GM21423 (cell line): Measurements from ENCODE around the gene DLG4.
"Not testable (repeated sequence)": the region's sequence is repeated elsewhere in the genome, so short reads cannot be mapped to it uniquely, and the experiment has no call there.

Experiments used
- ATAC-seq: cut with Tn5 transposase; IDR thresholded peaks from one replicate; pipeline ENCODE4 v1.9.1; 2021; ENCODE audit warnings: mild to moderate bottlenecking, moderate library complexity; ENCODE audit not compliant: unreplicated experiment

The DLG4 gene

DNA sequence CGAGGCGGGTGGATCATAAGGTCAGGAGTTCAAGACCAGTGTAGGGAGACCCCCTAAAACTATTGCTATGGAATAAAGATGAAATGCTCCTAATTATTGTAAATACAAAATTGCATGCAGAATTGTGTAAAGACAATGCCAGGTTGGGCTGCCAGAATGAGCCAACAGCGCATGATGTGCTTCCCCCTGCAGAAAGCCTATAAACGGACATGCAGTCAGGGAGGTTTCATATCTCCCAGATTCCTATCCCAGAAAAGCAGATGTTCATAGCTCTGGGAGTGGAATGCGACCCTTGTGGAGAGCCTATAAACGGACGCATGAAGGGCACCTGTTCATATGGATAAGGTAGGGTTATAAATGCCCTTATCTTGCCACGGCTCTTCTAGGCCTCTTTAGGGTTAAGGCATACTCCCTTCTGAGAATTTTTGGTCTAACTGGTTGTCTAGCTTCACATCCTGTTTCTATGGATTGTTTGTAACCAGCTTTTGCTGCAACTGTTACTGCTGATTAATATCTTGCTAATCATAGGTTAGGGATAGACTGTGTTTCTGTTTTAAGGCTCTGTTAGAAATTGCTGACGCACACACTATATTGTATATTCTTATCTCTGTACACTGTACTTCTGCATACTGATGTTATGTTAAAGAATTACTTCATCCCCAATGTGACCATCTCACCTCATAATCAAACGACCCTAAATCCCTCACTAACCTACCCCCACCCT is 50.6 kb downstream of the DLG4 start:
- ATAC-seq, result not testable (repeated sequence)

DNA sequence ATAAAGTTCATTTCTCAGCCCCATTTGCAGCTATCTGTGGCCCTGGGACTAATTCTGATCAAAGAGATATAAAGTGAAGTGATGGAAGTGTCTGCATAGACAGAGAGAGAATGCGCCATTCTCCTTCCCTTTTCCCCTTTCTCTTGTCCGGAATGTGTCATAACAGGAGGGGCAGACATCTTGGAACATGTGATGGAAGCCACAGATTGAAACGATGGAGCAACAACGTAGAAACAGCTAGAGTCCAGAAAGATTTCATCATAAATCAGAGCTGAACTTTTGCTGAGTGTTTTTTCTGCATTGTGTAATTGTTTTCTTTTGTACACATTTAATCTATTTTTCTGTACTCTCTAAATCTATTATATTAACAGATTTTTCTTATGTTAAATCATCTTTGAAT is 51.8 kb downstream of the DLG4 start:
- ATAC-seq, result no peak

DNA sequence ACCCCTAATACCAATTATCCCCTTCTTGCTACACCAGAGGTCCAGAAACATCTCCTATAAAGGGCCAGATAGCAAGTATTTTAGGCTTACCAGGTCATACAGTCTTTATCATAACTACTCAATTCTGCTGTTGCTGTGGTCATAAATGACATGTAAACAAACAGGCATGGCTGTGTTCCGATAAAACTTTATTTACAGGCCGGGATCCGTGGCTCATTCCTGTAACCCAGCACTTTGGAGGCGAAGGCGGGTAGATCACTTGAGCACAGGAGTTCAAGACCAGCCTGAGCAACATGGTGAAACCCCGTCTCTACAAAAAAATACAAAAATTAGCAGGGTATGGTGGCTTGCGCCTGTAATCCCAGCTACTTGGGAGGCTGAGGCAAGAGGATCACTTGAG is 52.8 kb downstream of the DLG4 start:
- no peak for ATAC-seq

DNA sequence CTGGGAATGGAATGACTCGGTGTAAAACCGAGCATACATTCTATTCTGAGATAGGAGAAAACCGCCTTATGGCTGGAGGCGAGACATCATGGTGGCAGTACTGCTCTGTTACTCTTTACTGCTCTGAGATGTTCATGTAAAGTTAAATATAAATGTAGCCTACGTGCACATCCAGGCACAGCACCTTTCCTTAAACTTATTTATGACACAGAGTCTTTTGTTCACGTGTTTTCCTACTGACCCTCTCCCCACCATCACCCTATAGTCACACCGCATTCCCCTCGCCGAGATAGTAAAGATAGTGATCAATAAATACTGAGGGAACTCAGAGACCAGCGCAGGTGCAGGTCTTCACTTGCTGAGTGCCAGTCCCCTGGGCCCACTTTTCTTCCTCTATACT is 60.1 kb downstream of the DLG4 start:
- ATAC-seq, result not testable (repeated sequence)

DNA sequence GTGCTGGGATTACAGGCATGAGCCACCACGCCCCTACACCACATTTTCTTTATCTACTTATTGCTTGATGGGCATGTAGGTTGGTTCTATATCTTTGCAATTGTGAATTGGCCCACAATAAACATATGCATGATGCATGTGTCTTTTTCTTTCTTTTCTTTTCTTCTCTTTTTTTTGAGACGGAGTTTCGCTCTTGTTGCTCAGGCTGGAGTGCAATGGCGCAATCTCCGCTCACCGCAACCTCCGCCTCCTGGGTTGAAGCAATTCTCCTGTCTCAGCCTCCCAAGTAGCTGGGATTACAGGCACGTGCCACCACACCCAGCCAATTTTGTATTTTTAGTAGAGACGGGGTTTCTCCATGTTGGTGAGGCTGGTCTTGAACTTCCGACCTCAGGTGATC is 61.2 kb downstream of the DLG4 start:
- ATAC-seq, result not testable (repeated sequence)

DNA sequence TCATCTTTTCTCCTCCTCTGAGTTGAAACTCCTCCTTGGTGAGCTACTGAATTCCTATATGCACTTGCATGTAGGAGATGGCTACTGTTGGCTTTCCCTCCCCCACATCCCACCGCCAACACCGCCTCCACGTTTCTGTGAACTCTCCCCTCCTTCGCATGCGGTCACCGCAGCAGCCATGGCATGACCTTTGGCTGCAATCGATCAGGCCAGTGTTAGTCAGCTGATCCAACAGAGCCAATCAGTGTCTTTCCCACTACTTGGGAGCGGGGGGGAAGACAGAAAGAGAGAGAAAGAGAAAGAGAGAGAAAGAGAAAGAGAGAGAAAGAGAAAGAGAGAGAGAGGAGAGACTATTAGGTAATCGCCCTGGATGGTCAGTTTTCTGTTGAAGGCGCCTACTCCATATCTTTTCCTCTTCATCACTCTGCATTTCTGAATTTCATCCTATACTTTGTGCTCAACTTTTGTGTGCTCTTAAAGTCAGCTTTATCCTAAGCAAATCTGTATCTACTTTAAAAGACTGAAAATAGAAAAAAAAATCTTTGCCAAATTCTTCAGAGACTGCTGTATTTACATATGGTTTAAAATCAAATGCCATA is 63.2 kb downstream of the DLG4 start:
- ATAC-seq, result no peak

DNA sequence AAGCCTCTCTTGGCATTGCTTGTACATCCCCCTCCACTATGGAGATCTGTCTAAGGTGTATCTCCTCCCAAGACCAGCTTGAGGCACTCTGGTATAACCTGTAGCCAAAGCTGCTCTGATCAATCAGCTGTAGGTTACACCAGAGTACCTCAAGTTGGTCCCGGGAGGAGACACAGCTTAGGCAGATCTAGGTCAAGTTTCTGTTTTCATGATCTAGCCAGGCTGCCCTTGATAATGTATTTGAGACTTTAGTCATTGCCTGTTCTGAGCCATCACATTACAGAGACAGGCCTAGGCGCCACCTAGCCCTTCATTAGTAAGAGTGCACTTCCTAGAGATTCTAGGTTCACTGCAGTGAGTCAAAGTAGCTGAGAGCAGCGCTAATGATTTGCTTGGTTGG is 71.9 kb downstream of the DLG4 start:
- ATAC-seq, result no peak

DNA sequence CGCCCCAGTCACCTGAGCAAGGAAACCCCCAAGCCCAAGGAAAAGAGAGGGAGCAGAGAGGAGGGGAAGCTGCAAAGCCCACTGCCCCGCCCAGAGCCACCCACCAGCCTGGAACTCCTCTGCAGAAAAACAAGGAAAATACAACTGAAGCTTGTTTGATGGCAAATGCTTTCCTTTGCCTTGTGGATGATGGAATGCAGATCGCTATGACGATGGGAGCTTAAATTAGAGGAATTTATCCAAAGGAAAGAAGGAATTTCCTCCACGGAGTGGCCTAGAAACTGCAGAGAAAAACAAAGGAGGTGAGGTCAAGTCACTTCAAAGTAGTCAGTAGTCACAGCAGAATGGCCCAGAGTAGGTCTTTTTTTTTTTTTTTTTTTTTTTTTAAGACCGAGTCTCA is 73.5 kb downstream of the DLG4 start:
- no peak for ATAC-seq

DNA sequence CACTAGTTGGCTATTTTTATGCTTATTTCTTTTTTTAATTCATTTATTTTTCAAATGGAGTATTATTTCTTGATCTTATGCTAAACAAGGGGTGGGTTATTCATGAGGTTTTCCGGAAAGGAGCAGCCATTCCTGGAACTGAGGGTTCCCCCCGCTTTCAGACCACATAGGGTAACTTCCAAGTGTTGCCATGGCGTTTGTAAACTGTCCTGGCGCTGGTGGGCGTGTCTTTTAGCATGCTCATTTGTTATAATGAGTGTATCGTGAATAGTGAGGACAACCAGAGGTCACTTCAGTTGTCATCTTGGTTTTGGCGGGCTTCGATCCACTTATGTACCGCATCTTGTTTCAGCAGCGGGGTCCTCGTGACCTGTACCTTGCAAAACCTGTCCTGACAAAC is 75.4 kb downstream of the DLG4 start:
- ATAC-seq, result no peak

DNA sequence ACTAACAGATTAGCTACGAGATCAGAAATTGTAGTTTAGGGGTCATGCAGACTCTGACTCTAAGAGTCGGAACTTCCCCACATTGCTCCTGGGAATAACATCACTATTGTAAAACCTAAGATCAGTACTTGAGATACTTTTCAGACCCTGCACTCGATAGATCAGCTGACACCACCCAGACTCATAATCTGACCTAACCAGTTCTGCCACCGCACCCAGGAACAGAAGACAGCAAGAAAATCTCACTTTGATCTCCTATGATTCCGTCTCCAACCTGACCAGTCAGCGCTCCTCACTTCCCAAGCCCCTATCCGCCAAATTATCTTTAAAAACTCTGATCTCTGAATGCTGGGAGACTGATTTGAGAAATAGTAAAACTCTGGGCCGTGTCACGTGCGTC is 77.8 kb downstream of the DLG4 start:
- no peak for ATAC-seq

DNA sequence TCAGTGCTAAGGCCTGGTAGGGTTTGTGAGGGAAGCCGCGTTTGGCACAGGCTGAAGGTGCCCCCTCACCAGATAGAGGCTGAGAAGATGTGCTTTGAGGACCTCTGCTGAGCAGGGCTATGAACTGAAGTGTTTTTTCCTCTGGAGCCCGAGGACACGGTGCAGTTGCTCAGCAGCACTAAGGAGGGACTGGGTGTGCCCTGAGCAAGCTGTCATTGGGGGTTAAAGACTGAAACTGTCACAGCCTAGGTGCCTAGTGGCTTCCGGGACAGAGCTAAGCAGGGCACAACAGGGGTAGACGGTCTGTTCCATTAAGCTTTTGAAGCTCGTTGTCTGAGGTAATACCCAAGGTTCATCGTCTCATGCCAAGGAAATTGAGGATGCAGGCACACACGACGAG is 80.2 kb downstream of the DLG4 start:
- ATAC-seq, result no peak

DNA sequence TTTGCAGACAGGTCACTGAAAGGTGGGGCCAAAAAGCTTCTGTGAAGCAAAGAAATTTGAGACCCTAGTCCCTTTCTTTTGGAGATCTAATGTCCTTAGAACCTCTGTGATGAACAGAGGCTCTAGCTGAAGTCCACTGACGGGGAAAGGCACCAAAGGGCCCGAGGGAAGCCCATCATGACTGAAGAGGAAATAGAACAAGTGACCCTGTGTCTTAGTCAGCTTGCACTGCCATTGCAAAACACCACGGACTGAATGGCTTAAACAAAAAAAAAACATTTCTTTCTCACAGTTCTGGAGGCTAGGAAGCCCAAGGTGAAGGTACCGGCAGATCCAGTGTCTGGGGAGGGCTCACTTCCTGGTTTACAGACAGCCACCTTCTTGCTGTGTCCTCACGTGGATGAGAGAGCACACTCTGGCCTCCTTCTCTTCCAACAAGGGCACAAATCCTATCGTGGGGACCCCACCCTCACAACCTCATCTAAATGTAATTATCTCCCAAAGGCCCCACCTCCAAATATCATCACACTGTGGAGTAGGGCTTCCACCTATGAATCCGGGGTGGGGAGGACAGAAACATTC is 80.7 kb downstream of the DLG4 start:
- no peak for ATAC-seq

DNA sequence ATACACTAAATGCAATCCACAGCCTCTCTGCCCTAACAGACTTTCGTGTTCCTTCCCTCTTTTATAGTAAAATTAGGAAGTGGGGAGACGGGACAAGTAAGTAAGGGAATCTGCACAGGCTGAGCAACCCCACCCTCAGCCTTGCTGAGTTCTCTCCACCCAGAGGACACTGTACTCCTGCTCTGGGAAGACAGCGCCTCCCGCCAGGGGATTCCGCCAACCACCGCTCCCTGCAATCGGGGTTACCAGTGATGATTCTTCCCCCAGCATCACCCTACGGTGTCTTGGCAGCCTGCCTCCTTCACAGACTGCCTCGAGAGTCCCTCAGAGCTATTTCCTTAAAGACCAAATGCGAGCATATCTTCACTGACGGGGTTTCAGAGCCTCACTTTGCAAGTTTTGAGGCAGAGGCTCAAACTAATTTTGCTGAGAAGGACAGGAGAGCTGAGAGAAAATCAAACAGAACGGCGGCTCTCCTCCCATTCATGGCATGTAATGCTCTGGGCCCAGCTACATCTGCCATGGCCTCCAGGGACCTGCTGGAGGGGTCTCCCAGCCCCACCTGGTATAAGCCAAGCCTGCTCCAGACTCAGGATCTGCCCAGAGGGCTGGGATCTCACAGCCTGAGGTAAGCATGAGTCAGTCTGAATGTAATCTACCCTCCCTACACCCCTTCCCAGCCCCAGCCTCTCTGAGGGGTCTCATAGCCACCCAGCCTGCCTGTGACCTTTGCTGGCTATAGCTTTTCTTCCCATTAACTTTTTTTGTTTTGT is 82.3 kb downstream of the DLG4 start:
- no peak for ATAC-seq
